Gastroesophageal sphincter (tissue), 4 donors: ENCODE data around the gene CDC34. TPM values are rescaled to one million over a fixed set of nuclear protein-coding genes. Genes with fewer than 3 reads are reported as not detected.
A peak's percentile ranks its signal among the peaks of the same experiment; 100 is the strongest.

ENCODE experiments used
- ATAC-seq: fragments of 150-250 bp; one replicate; pipeline ENCODE4 v1.9.1; 2016; ENCODE audit warnings: mild to moderate bottlenecking, moderate library complexity
- H3K27ac ChIP-seq, 4 donors: fragments of 200-600 bp; sonication (generic) in 3 of 4; 1 replicate in 3 of 4; 2 replicates in 1 of 4; pipeline ENCODE4 v1.5.1; 2016 to 2019
- H3K27me3 ChIP-seq: fragments of 200-600 bp; sonication (generic); one replicate; pipeline ENCODE4 v1.5.1; 2019
- H3K36me3 ChIP-seq, 2 donors: fragments of 200-600 bp; sonication (generic); one replicate each; pipeline ENCODE4 v1.5.1; 2019; ENCODE audit warnings: control low read depth in 1 of 2
- H3K4me1 ChIP-seq, 3 donors: fragments of 200-600 bp; sonication (generic); 1 replicate in 2 of 3; 2 replicates in 1 of 3; pipeline ENCODE4 v1.5.1; 2016 to 2019; ENCODE audit warnings: control low read depth in 2 of 3
- H3K4me3 ChIP-seq, 2 donors: fragments of 200-600 bp; sonication (generic); one replicate each; pipeline ENCODE4 v1.5.1; 2019; ENCODE audit warnings: mild to moderate bottlenecking in 1 of 2, moderate library complexity in 1 of 2
- H3K9me3 ChIP-seq, 3 donors: fragments of 200-600 bp; sonication (generic); one replicate each; pipeline ENCODE4 v1.5.1; 2017 to 2019; ENCODE audit warnings: control low read depth in 2 of 3
- EP300 ChIP-seq: sonication (generic); formaldehyde crosslinking; IDR thresholded peaks from one replicate; pipeline ENCODE4 v1.6.1; 2017; ENCODE audit warnings: antibody characterized with exemption, mild to moderate bottlenecking
- POLR2A ChIP-seq, 2 donors: fragments of 450-650 bp; IDR thresholded peaks; one replicate each; pipeline ENCODE4 v1.6.1; 2017; ENCODE audit warnings: antibody characterized with exemption in 2 of 2, mild to moderate bottlenecking in 2 of 2, moderate library complexity in 1 of 2
- POLR2AphosphoS5 ChIP-seq: sonication (generic); formaldehyde crosslinking; IDR thresholded peaks from one replicate; pipeline ENCODE4 v1.6.1; 2017; ENCODE audit warnings: antibody characterized with exemption
- WGBS, 2 donors: methylation state at CpG; one replicate each; pipeline ENCODE4 v1.1.5; 2018; ENCODE audit warnings: low coverage in 1 of 2; 5-methylcytosine and 5-hydroxymethylcytosine counted together
- total RNA-seq, 4 donors: library from RNA; depleted of rRNA; stranded (reverse); fragments of >200 nt; gene quantifications; one replicate each; pipeline ENCODE4 v1.1.0, GENCODE V29; 2016
- TF ChIP-seq, protein P1 (sequence below), 4 experiments: fragments of 200-600 bp in 2 of 4; fragments of 450-650 bp in 2 of 4; sonication (generic) in 1 of 4; IDR thresholded peaks; one replicate each; pipeline ENCODE4 v1.5.1; 2017 to 2019; ENCODE audit warnings: antibody characterized with exemption in 4 of 4, mild to moderate bottlenecking in 2 of 4, moderate library complexity in 2 of 4

Gene CDC34
- total RNA-seq, 4 donors from 2014 or later = 43.2 to 86.9 (median 70.2) TPM

DNA sequence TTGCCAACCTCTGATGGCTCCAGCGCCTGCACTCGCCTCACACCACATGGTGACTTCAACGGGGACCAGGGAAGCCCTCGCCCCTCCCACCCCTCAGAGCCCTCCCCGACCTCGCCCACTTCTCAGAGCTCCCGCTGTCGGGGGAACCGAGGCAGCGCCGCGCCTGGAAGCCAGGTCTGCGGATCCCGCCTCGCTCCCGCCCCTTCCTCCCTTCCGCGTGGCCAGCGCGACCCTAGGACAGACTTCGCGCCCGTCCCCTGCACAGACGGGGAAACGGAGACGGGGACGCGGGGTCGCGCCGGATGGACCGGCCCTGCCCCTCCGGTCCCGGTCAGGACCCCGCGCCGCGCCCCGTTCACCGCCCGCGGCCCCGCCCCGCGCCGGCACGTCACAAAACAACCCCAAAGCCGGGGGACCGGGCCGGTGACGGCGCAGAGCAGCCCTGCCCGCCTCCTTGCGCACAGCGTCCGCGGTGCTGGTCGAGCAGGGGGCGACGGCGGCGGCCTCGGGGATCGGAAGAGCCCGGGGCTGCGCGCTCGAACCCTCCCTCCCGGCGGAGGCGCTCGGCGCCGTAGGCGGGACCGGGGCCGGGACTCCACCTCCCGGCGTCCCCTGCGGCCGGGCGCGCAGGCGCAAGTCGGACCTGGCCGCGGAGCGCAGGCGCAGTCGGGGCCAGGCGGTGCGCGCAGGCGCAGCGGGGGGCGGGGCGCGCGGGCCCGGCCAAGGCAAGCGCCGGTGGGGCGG lies 379 bp upstream of the CDC34 start:
- peaks cover 0 to 13% of the 10 kb centered on the region in 2 donors for H3K36me3 ChIP-seq
- peak overlapping the region; percentile 91 to 99 for H3K4me3 ChIP-seq
- no peaks in the 10 kb centered on the region for H3K9me3 ChIP-seq
- 0% methylated on average over 4 of the region's 103 CpGs; no CpG with 5 or more reads in 1 of the 2 donors for WGBS, 2 donors
- peak overlapping the region; percentile 93 to 98 (median 98) for H3K27ac ChIP-seq
- peaks cover 8% of the 10 kb centered on the region for H3K27me3 ChIP-seq
- ATAC-seq = peak; percentile 92
- H3K4me1 ChIP-seq = peaks cover 0 to 45% (median 21%) of the 10 kb centered on the region in 3 donors
- TF ChIP-seq POLR2A (IDR thresholded peaks at IDR 0.05) (peak in 1 of 2 donors; percentile 76), POLR2AphosphoS5 (no peak), EP300 (no peak)
- TF ChIP-seq, protein P1, sequence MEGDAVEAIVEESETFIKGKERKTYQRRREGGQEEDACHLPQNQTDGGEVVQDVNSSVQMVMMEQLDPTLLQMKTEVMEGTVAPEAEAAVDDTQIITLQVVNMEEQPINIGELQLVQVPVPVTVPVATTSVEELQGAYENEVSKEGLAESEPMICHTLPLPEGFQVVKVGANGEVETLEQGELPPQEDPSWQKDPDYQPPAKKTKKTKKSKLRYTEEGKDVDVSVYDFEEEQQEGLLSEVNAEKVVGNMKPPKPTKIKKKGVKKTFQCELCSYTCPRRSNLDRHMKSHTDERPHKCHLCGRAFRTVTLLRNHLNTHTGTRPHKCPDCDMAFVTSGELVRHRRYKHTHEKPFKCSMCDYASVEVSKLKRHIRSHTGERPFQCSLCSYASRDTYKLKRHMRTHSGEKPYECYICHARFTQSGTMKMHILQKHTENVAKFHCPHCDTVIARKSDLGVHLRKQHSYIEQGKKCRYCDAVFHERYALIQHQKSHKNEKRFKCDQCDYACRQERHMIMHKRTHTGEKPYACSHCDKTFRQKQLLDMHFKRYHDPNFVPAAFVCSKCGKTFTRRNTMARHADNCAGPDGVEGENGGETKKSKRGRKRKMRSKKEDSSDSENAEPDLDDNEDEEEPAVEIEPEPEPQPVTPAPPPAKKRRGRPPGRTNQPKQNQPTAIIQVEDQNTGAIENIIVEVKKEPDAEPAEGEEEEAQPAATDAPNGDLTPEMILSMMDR (IDR thresholded peaks at IDR 0.05) = peak in 3 of 4 experiments; percentile 13 to 30 (median 26)

DNA sequence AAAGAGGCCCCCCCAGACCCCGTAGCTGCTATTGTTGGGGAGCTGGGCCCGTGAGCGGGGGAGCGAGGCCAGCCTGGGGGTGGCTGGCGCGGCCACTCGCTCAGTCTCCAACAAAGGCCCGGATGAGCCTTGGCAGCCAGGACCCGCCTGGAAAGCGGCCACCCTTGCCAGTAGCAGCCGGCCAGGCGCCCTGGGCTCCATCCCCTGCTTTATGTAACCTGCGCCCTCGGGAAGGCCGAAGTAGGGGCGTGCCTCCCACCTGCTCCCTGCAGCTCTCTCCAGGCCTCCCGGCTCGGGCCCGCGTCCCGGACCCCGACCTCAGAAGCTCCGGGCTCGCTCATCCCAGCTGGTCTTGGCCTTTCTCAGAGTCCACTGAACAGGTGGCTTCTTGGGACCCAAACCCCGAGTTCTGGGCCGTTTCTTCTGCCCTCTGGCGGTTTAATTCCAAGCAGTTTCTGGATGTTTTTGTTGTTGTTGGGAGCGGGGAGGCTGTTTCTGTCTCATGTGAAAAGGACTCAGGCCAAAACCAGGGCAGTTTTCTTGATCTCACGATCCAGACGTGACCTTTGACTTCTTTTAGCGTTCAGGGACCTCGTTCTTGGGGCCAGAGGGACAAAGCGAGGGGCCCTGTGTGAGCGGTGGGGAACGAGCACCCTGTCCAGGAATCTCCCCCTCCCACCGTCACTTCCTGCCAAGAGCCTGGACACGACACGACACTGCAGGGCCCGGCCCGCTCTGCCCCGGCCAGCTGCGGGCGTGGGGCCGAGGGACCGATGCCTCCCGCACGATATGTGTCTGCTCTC lies 1.2 kb downstream of the CDC34 start:
- TF ChIP-seq, protein P1 (IDR thresholded peaks at IDR 0.05) = peak in 3 of 4 experiments; percentile 51 to 66 (median 64)
- TF ChIP-seq POLR2A (IDR thresholded peaks at IDR 0.05) (no peak), EP300 (no peak), POLR2AphosphoS5 (no peak)
- peak; percentile 50 for ATAC-seq
- no peaks in the 10 kb centered on the region for H3K9me3 ChIP-seq
- peaks cover 3 to 27% of the 10 kb centered on the region in 2 donors for H3K36me3 ChIP-seq
- WGBS, 2 donors = 0% methylated on average over 1 of the region's 47 CpGs; no CpG with 5 or more reads in 1 of the 2 donors
- H3K4me3 ChIP-seq = peak overlapping the region; percentile 90 to 99
- H3K4me1 ChIP-seq = peaks cover 0 to 50% (median 21%) of the 10 kb centered on the region in 3 donors
- no peaks in the 10 kb centered on the region for H3K27me3 ChIP-seq
- peak overlapping the region; percentile 74 to 98 (median 98) for H3K27ac ChIP-seq

DNA sequence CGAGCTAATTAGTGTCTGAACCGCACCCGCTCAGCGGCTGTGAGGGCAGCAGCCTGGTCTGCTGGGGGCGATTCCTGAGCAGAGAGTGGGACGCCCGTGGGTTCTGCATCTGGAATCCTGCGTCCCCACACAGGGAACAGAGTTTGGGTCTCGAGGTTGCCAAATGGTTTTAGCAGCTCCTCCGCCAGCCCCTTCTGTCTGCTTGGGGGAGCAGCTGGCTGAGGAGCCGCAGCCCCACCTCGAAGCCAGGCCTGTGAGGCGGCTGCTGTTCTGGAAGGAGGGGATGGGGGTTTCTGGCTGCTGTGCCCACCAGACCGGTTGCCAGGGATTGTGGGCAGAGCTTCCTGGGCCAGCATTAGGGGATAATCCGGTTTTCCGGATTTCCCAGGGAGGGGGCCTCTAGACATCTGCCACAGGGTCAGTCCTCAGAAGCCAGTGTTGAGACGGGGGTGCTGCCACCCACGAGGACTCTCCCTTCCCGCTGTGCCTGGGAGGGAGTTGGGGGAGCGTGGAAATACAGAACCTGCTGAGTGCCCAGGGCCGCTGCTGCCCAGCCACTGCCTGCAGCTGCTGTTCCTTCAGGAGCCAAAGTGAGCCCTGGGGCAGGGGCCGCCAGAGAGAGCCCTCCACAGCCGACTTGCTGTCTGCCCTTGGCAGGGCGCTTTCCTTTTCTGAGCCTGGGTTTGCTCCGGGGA lies 2.0 kb downstream of the CDC34 start:
- TF ChIP-seq POLR2A (IDR thresholded peaks at IDR 0.05) (no peak), POLR2AphosphoS5 (no peak), EP300 (no peak)
- TF ChIP-seq, protein P1 (IDR thresholded peaks at IDR 0.05) = no peak
- Histone ChIP-seq H3K9me3 (no peaks in the 10 kb centered on the region), H3K27ac (peak overlapping the region; percentile 74 to 98 (median 98)), H3K4me1 (peaks cover 0 to 50% (median 21%) of the 10 kb centered on the region in 3 donors), H3K36me3 (peaks cover 3 to 34% of the 10 kb centered on the region in 2 donors), H3K27me3 (no peaks in the 10 kb centered on the region), H3K4me3 (peak overlapping the region; percentile 90 to 99)
- WGBS, 2 donors = no CpG with 5 or more reads among the region's 25 CpGs
- no peak for ATAC-seq

GRCh38 chr19:534088-534487 lies 2.5 kb downstream of the CDC34 start:
- 50 to 65% methylated on average over 1 to 12 of the region's 14 CpGs for WGBS, 2 donors
- Histone ChIP-seq H3K27me3 (no peaks in the 10 kb centered on the region), H3K36me3 (peaks cover 3 to 40% of the 10 kb centered on the region in 2 donors), H3K4me1 (peaks cover 0 to 50% (median 21%) of the 10 kb centered on the region in 3 donors), H3K9me3 (no peaks in the 10 kb centered on the region), H3K4me3 (peak overlapping the region in 1 of 2 donors; percentile 99), H3K27ac (peak overlapping the region in 3 of 4 donors; percentile 97 to 98 (median 98))
- ATAC-seq = no peak
- TF ChIP-seq, protein P1 (IDR thresholded peaks at IDR 0.05) = no peak
- TF ChIP-seq EP300 (no peak), POLR2AphosphoS5 (no peak), POLR2A (IDR thresholded peaks at IDR 0.05) (no peak)
